GM23248 (cell line): ENCODE results near the gene DSTYK.

Source experiments
- EZH2 ChIP-seq: fragments of 200-600 bp; sonication (generic); IDR thresholded peaks from 2 replicates; pipeline ENCODE4 v1.6.1; 2018; ENCODE audit warnings: antibody characterized with exemption, mild to moderate bottlenecking; ENCODE audit not compliant: insufficient read depth, poor library complexity, severe bottlenecking
- EZH2phosphoT487 ChIP-seq: fragments of 200-600 bp; sonication (generic); IDR thresholded peaks from 2 replicates; pipeline ENCODE4 v1.6.1; 2018; ENCODE audit warnings: antibody characterized with exemption, moderate library complexity, mild to moderate bottlenecking, low read depth; ENCODE audit not compliant: insufficient read depth

- TF ChIP-seq EZH2 (no peak), EZH2phosphoT487 (no peak)
Observed at GRCh38 chr1:205217418-205217817, 5.9 kb upstream of the DSTYK start.
